NB4 (cell line): ENCODE data around the gene SLC25A10.

Source experiments
- DNase-seq: peaks from one replicate; pipeline ENCODE4 v3.0.0; 2010; ENCODE audit warnings: low read depth
- H3K4me3 ChIP-seq: one replicate; pipeline ENCODE4 v1.5.1; 2011; ENCODE audit warnings: mild to moderate bottlenecking, low read depth, low read length, moderate library complexity
- CTCF ChIP-seq: IDR thresholded peaks from one replicate; pipeline ENCODE4 v1.5.1; 2012; ENCODE audit warnings: low read depth, low read length
- MYC ChIP-seq: IDR thresholded peaks from 2 replicates; pipeline ENCODE4 v1.6.1; 2011; ENCODE audit warnings: low read depth, low read length
- POLR2A ChIP-seq: IDR thresholded peaks from 2 replicates; pipeline ENCODE4 v1.6.1; 2011; ENCODE audit warnings: mild to moderate bottlenecking; ENCODE audit not compliant: insufficient read length; ENCODE audit errors: extremely low read depth
- TF ChIP-seq, protein P1 (sequence below): IDR thresholded peaks from 2 replicates; pipeline ENCODE4 v1.6.1; 2011; ENCODE audit warnings: low read depth, low read length

SLC25A10 gene

DNA sequence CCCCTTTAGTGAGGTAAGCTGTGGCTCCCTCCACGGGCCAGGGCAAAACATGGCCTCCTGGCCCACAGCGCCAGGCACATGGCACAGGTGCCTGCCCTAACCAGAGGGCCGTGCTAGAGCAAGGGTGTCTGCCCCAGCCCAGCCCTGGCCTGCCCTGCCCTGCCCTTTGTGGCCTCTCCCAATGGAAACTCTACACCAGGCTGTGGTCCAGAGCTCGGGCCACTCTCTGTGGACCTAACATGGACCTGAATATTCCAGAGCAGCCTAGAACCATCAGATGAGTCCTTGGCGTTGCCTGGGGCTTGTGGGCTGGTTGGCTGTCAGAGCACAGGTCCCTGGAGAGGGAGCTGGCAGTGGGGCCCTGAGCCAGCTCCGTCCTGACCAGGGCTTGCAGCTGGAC lies 16.9 kb upstream of the SLC25A10 start:
- TF ChIP-seq MYC (no peak), POLR2A (no peak), CTCF (no peak)
- TF ChIP-seq, protein P1, sequence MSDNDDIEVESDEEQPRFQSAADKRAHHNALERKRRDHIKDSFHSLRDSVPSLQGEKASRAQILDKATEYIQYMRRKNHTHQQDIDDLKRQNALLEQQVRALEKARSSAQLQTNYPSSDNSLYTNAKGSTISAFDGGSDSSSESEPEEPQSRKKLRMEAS, result no peak
- no peak for DNase-seq
- no peak overlapping the region for H3K4me3 ChIP-seq

GRCh38 chr17:81695801-81696200 lies 16.3 kb upstream of the SLC25A10 start:
- no peak for DNase-seq
- TF ChIP-seq POLR2A (no peak), MYC (no peak), CTCF (no peak)
- TF ChIP-seq, protein P1, result no peak
- no peak overlapping the region for H3K4me3 ChIP-seq

GRCh38 chr17:81696218-81696941 lies 15.7 kb upstream of the SLC25A10 start:
- TF ChIP-seq, protein P1, result no peak
- TF ChIP-seq MYC, result no peak
- H3K4me3 ChIP-seq, result no peak overlapping the region
- DNase-seq, result no peak

- TF ChIP-seq, protein P1, result no peak
- TF ChIP-seq POLR2A, result no peak
- TF ChIP-seq CTCF, result no peak
- no peak for TF ChIP-seq MYC
- no peak overlapping the region for H3K4me3 ChIP-seq
- no peak for DNase-seq
Measured at GRCh38 chr17:81697261-81698044, 14.6 kb upstream of the SLC25A10 start.

- H3K4me3 ChIP-seq, result no peak overlapping the region
- DNase-seq, result no peak
- no peak for TF ChIP-seq MYC
- TF ChIP-seq, protein P1, result no peak
- TF ChIP-seq CTCF, result no peak
- no peak for TF ChIP-seq POLR2A
Measured at GRCh38 chr17:81700353-81701287, 11.5 kb upstream of the SLC25A10 start.
